PC-3 (cell line): ENCODE results near the gene NR1D1. TPM values are rescaled to one million over a fixed set of nuclear protein-coding genes. Genes with fewer than 3 reads are reported as not detected.

Experiments
- ATAC-seq: fragments of 200-7000 bp; cut with Tn5 transposase; 2 replicates; pipeline ENCODE4 v1.9.1; 2020; ENCODE audit warnings: mild to moderate bottlenecking, moderate library complexity
- BruUV-seq: library from RNA; stranded (reverse); fragments of 400-500 nt; replicated peaks from 2 replicates; lab custom pipeline; 2021; lab: Mats Ljungman, UMichigan
- CTCF ChIA-PET: fragments of 300-600 bp; sonication (Branson Sonifier 250); formaldehyde crosslinking; loops from one replicate; lab custom pipeline; 2022; ENCODE audit warnings: antibody characterized with exemption; lab: Charles Lee
- POLR2A ChIA-PET: fragments of 300-600 bp; sonication (Branson Sonifier 250); formaldehyde crosslinking; loops from one replicate; lab custom pipeline; 2022; ENCODE audit warnings: antibody characterized with exemption; ENCODE audit not compliant: unreplicated experiment; lab: Charles Lee
- DNase-seq: peaks from one replicate; pipeline ENCODE4 v3.0.0-alpha.2; 2015
- H2AFZ ChIP-seq: fragments of 300-600 bp; sonication (generic); 2 replicates; pipeline ENCODE4 v1.6.0; 2016; ENCODE audit warnings: antibody characterized with exemption, low read length
- H3F3A ChIP-seq: fragments of 300-600 bp; sonication (generic); one replicate; pipeline ENCODE4 v1.6.0; 2017; ENCODE audit warnings: antibody characterized with exemption, low read length, control low read depth, mild to moderate bottlenecking; ENCODE audit not compliant: unreplicated experiment
- H3K27ac ChIP-seq: fragments of 300-600 bp; sonication (generic); 2 replicates; pipeline ENCODE4 v1.5.1; 2016; ENCODE audit warnings: mild to moderate bottlenecking, low read length
- H3K27me3 ChIP-seq: fragments of 300-600 bp; sonication (generic); 2 replicates; pipeline ENCODE4 v1.6.1; 2016; ENCODE audit warnings: low read length, mixed read lengths
- H3K36me3 ChIP-seq: fragments of 300-600 bp; sonication (generic); 2 replicates; pipeline ENCODE4 v1.6.1; 2016; ENCODE audit warnings: low read depth, mixed run types, low read length, mixed read lengths
- H3K4me1 ChIP-seq: fragments of 300-600 bp; sonication (generic); 2 replicates; pipeline ENCODE4 v1.5.1; 2016; ENCODE audit warnings: low read length; ENCODE audit not compliant: insufficient read depth
- H3K4me2 ChIP-seq: fragments of 300-600 bp; sonication (generic); 2 replicates; pipeline ENCODE4 v1.6.0; 2016; ENCODE audit warnings: low read length
- H3K4me3 ChIP-seq: fragments of 300-600 bp; sonication (generic); 2 replicates; pipeline ENCODE4 v1.5.1; 2016; ENCODE audit warnings: mild to moderate bottlenecking, low read length, mixed read lengths
- H3K79me2 ChIP-seq: fragments of 300-600 bp; sonication (generic); 2 replicates; pipeline ENCODE4 v1.6.1; 2017; ENCODE audit warnings: low read length, mixed read lengths
- H3K9ac ChIP-seq: fragments of 300-600 bp; sonication (generic); 2 replicates; pipeline ENCODE4 v1.6.0; 2016; ENCODE audit warnings: mild to moderate bottlenecking, low read length
- H3K9me2 ChIP-seq: fragments of 300-600 bp; sonication (generic); replicated peaks from 2 replicates; pipeline ENCODE4 v1.6.1; 2016; ENCODE audit warnings: mixed run types, low read length, mixed read lengths
- H3K9me3 ChIP-seq: fragments of 300-600 bp; sonication (generic); 2 replicates; pipeline ENCODE4 v1.6.1; 2016; ENCODE audit warnings: low read length, mixed read lengths
- H4K20me1 ChIP-seq: fragments of 300-600 bp; sonication (generic); 2 replicates; pipeline ENCODE4 v1.6.1; 2016; ENCODE audit warnings: low read length, mixed read lengths
- CTCF ChIP-seq: fragments of 300-600 bp; sonication (generic); conservative IDR thresholded peaks from 2 replicates; pipeline ENCODE4 v1.5.1; 2017; ENCODE audit warnings: antibody characterized with exemption, low read depth, mild to moderate bottlenecking, low read length
- EZH2 ChIP-seq: fragments of 300-600 bp; sonication (generic); IDR thresholded peaks from one replicate; pipeline ENCODE4 v1.6.1; 2017; ENCODE audit warnings: antibody characterized with exemption, mild to moderate bottlenecking, low read length; ENCODE audit not compliant: unreplicated experiment
- EZH2phosphoT487 ChIP-seq: fragments of 300-600 bp; sonication (generic); IDR thresholded peaks from 2 replicates; pipeline ENCODE4 v1.6.1; 2018; ENCODE audit warnings: mild to moderate bottlenecking, antibody characterized with exemption, low read length, borderline replicate concordance
- intact Hi-C: fragments of 100-400 bp; cut with micrococcal nuclease; formaldehyde crosslinking; loops from 2 replicates; pipeline ENCODE4 v1.9.0; 2023
- total RNA-seq: library from RNA; depleted of rRNA; stranded (reverse); fragments of >200 nt; gene quantifications from 2 replicates; pipeline ENCODE4 v1.2.3, GENCODE V29; 2014

NR1D1 gene
- total RNA-seq, 1 experiment from 2014 or later, result 7.1 TPM

DNA sequence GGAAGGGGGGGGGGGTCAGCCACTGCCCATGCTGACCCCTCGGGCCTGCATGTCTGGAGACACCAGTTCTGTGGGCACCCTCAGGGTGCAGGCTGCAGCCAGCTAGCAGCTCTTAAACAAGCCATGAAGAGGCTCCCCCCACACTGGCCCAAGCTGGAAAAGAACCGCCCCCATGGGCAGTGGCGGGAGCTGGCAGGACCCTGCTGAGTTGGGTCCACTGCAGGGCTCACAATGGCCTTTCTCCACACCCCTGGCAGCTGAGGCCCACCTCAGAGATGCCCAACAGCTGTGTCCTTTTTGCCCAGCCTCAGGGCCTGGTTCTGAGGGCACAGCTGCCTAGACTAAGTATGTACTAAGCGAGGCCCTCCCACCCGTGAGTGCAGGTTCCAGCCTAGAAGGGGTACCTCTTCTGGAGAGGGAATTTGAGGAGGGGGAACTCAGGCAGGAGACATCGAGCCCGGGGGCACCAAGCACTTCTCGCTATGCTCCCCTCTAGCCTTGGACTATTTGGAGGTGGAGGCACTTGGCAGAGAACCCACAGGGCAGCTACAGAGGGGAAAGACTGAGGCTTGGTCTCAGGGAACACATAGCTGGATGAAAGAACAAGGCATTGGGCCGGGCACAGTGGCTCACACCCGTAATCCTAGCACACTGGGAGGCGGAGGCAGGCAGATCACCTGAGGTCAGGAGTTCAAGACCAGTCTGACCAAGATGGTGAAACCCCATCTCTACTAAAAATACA, 34.4 kb downstream of the NR1D1 start:
- no peaks in the 10 kb centered on the region for H4K20me1 ChIP-seq
- H3K36me3 ChIP-seq, result no peaks in the 10 kb centered on the region
- no peak for DNase-seq
- H3K79me2 ChIP-seq, result no peaks in the 10 kb centered on the region
- no peaks in the 10 kb centered on the region for H3K9me2 ChIP-seq
- no peaks in the 10 kb centered on the region for H3K9me3 ChIP-seq
- no peak overlapping the region for H3K4me3 ChIP-seq
- no peak overlapping the region for H3K4me2 ChIP-seq
- no peaks in the 10 kb centered on the region for H3K27me3 ChIP-seq
- no peaks in the 10 kb centered on the region for H3F3A ChIP-seq
- CTCF ChIA-PET, result no interaction called here
- intact Hi-C loops, result no loop called here
- TF ChIP-seq EZH2phosphoT487, result no peak
- TF ChIP-seq EZH2, result no peak
- TF ChIP-seq CTCF, result no peak
- POLR2A ChIA-PET, result no interaction called here
- no peak overlapping the region for H3K27ac ChIP-seq
- H2AFZ ChIP-seq, result no peak overlapping the region
- H3K4me1 ChIP-seq, result peaks cover 29% of the 10 kb centered on the region
- BruUV-seq, result no TSS peak
- no peak overlapping the region for H3K9ac ChIP-seq
- no peak for ATAC-seq

GRCh38 chr17:40064971-40065768, 35.2 kb downstream of the NR1D1 start:
- Histone ChIP-seq H3K9me2 (no peaks in the 10 kb centered on the region), H3K36me3 (no peaks in the 10 kb centered on the region), H3K4me2 (no peak overlapping the region), H2AFZ (no peak overlapping the region), H3K79me2 (no peaks in the 10 kb centered on the region), H3F3A (no peaks in the 10 kb centered on the region), H3K4me1 (peaks cover 27% of the 10 kb centered on the region), H3K4me3 (no peak overlapping the region), H4K20me1 (no peaks in the 10 kb centered on the region), H3K27ac (no peak overlapping the region), H3K9me3 (no peaks in the 10 kb centered on the region), H3K9ac (no peak overlapping the region), H3K27me3 (no peaks in the 10 kb centered on the region)
- POLR2A ChIA-PET, result no interaction called here
- DNase-seq, result no peak
- CTCF ChIA-PET, result interaction anchor here (0.6 kb wide), 1 partner anchor 46 kb away, joined by 3 read pairs; no protein-coding TSS in a partner anchor
- intact Hi-C loops, result no loop called here
- no peak for ATAC-seq
- TF ChIP-seq CTCF (no peak), EZH2 (no peak), EZH2phosphoT487 (no peak)
- BruUV-seq, result no TSS peak
